ENCODE results near the gene RTN4R.

Gene RTN4R

DNA sequence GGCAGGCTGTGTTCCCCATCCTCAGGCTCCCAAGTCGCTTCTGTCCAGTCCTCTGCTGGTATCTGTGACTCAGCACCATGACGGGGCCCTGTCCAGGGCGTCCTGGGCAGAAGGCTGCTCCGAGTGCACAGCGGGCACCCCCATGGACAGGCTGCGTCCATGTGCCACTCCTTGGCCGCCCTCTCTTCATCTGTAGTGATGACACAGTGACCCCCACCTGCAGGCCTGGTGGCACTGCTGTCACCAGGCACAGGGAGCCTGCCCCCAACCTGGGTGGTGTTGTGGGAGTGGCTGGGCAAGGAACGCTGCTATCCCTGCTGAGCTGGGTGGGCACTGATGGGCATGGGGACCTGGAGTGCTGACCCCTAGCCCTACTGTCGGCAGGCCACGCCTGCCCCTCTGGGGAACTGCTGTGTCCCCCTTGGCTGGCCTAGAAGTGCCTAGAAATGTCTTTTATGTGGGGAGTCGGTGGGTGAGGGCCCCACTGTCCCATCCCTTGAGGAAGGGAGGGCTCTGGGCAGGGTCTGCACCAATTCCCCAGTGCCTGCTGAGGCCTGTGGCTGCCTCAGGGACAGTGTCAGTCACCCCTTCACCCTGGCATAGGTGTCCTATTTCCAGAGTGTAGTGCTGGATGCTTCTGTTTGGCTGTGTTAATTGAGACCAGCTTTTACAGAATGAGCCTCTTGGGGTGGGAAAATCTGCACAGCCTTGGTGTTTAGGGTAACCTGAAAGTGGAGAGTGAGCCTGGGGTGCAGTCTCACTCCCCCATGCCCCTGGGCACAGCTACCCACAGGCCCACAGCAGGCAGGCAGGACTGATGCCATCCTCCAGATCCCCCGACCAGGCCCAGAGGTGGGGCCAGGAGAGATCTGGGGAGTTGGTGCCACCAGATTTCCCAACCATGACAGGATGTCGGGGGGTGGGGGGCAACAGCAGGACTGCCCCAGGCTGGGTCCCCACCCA lies 34.5 kb downstream of the RTN4R start:
- no peak overlapping the region for H3K27ac ChIP-seq (ENCODE audit: low read depth, low read length)
- no peaks in the 10 kb centered on the region for H3K27me3 ChIP-seq (ENCODE audit: control insufficient read depth, insufficient read depth, low read length)
- H3K4me3 ChIP-seq (ENCODE audit: low read length), result no peak overlapping the region
- no peaks in the 10 kb centered on the region for H3K36me3 ChIP-seq (ENCODE audit: control insufficient read depth, insufficient read depth, low read length)
- no peak overlapping the region for H3K9ac ChIP-seq (ENCODE audit: low read length)
- no peaks in the 10 kb centered on the region for H3K4me1 ChIP-seq (ENCODE audit: control insufficient read depth, insufficient read depth, low read length)

DNA sequence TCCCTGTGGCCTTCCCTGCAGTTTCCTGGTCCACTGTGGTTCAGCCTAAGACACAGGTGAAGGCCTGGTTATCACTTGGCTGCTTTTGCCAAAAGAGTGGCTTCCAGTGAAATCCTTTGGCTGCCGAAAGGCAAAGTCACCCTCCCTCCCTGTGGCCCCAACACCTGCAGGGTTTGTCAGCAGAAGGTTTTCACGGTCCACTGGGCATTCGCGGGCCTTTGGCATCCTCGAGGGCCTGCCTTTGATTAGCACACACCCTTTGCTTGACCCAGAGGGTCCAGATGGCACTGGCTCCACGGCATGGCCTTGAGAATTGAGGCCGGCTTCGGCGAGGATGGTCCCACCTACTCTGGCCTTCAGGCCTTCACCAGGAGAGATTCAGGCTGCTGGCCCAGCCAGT lies 35.3 kb downstream of the RTN4R start:
- no peak overlapping the region for H3K4me3 ChIP-seq (ENCODE audit: low read length)
- no peaks in the 10 kb centered on the region for H3K4me1 ChIP-seq (ENCODE audit: control insufficient read depth, insufficient read depth, low read length)
- H3K27me3 ChIP-seq (ENCODE audit: control insufficient read depth, insufficient read depth, low read length), result no peaks in the 10 kb centered on the region
- no peaks in the 10 kb centered on the region for H3K36me3 ChIP-seq (ENCODE audit: control insufficient read depth, insufficient read depth, low read length)
- H3K9ac ChIP-seq (ENCODE audit: low read length), result no peak overlapping the region
- H3K27ac ChIP-seq (ENCODE audit: low read depth, low read length), result no peak overlapping the region

- Histone ChIP-seq H3K4me1 (ENCODE audit: control insufficient read depth, insufficient read depth, low read length) (no peaks in the 10 kb centered on the region), H3K9ac (ENCODE audit: low read length) (no peak overlapping the region), H3K36me3 (ENCODE audit: control insufficient read depth, insufficient read depth, low read length) (no peaks in the 10 kb centered on the region), H3K27ac (ENCODE audit: low read depth, low read length) (no peak overlapping the region), H3K4me3 (ENCODE audit: low read length) (no peak overlapping the region), H3K27me3 (ENCODE audit: control insufficient read depth, insufficient read depth, low read length) (no peaks in the 10 kb centered on the region)
Observed at GRCh38 chr22:20232237-20232598, 35.9 kb downstream of the RTN4R start.

DNA sequence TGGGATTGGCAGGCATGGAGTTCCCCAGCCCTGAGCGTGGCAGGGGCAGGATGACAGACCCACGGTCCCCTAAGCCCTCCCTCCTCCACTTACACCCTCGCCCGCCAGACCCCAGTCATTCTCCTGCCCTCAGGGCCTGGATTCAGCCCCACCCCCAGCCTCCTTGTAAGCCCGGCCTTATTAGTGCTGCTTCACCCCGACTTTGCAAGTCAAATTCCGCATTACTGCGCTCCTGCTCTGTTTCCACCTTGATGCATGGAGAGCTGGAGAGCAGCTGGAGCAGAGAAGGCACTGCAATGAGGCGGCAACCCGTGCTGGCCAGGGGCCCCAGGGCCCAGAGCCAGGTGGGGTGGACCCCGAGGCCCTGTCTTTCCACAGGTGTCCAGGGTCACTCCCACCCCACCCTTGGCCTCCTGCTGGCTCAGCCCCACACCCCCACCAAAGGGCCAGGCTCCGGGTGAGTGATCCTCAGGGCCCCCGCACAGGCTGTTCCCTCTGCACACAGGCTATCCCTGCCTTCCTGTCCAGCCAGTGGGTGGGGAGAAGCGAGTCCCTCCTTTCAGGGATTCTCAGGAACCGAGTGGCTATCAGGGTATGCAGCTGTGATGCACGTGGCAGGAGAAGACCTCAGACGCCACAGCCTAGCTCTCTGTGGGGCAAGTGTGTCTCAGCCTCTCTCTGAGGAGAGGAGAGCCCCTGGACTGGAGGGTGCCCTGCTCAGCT lies 36.4 kb downstream of the RTN4R start:
- no peaks in the 10 kb centered on the region for H3K36me3 ChIP-seq (ENCODE audit: control insufficient read depth, insufficient read depth, low read length)
- no peak overlapping the region for H3K9ac ChIP-seq (ENCODE audit: low read length)
- H3K4me3 ChIP-seq (ENCODE audit: low read length), result no peak overlapping the region
- H3K4me1 ChIP-seq (ENCODE audit: control insufficient read depth, insufficient read depth, low read length), result no peaks in the 10 kb centered on the region
- no peak overlapping the region for H3K27ac ChIP-seq (ENCODE audit: low read depth, low read length)
- H3K27me3 ChIP-seq (ENCODE audit: control insufficient read depth, insufficient read depth, low read length), result no peaks in the 10 kb centered on the region

GRCh38 chr22:20230777-20231420 lies 37.2 kb downstream of the RTN4R start:
- Histone ChIP-seq H3K9ac (ENCODE audit: low read length) (no peak overlapping the region), H3K27me3 (ENCODE audit: control insufficient read depth, insufficient read depth, low read length) (no peaks in the 10 kb centered on the region), H3K27ac (ENCODE audit: low read depth, low read length) (no peak overlapping the region), H3K4me1 (ENCODE audit: control insufficient read depth, insufficient read depth, low read length) (no peaks in the 10 kb centered on the region), H3K36me3 (ENCODE audit: control insufficient read depth, insufficient read depth, low read length) (no peaks in the 10 kb centered on the region), H3K4me3 (ENCODE audit: low read length) (no peak overlapping the region)

DNA sequence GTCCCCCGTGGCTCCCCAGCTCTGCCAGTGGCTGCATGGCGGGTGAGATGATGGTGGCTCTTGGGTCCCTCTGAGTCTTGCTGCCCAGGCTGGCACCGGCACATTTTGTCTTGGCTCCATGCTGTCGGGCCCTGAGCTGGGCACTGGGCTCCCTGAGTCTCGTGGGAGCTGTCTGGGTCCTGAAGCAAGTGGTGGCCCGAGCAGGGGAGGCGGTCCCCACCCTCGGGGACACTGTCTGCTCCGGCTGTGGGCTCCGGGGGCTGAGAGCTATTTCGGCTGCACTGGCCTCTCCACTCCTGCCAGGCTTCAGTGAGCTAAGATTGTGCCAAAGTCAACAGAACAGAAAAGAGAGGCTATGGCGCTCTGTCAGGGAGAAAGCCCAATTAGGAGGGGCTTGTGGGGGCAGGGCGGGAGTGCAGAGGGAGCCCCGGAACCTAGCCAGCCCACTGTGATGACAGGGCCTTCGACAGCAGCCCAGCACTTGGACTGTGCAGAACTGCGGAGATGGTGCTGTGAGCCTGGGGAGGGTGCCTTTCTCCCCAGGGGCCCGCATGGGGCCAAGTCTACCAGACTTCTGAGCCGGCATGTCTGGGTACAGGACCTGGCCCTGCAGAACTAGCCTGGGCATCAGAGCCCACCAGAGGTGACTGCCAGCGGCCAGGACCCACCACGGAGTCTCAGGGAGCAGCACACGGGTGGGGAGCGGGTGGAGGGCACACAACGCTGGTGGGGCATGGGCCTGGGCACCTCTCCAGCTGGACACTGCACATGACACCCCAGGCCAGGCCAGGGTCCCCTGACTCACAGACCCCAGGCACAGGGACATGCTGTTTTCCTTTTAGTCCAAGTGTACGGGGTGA lies 38.0 kb downstream of the RTN4R start:
- Histone ChIP-seq H3K27me3 (ENCODE audit: control insufficient read depth, insufficient read depth, low read length) (no peaks in the 10 kb centered on the region), H3K4me3 (ENCODE audit: low read length) (no peak overlapping the region), H3K27ac (ENCODE audit: low read depth, low read length) (no peak overlapping the region), H3K9ac (ENCODE audit: low read length) (no peak overlapping the region), H3K4me1 (ENCODE audit: control insufficient read depth, insufficient read depth, low read length) (no peaks in the 10 kb centered on the region), H3K36me3 (ENCODE audit: control insufficient read depth, insufficient read depth, low read length) (no peaks in the 10 kb centered on the region)

GRCh38 chr22:20228939-20229272 lies 39.2 kb downstream of the RTN4R start:
- Histone ChIP-seq H3K27ac (ENCODE audit: low read depth, low read length) (no peak overlapping the region), H3K36me3 (ENCODE audit: control insufficient read depth, insufficient read depth, low read length) (no peaks in the 10 kb centered on the region), H3K4me3 (ENCODE audit: low read length) (no peak overlapping the region), H3K4me1 (ENCODE audit: control insufficient read depth, insufficient read depth, low read length) (no peaks in the 10 kb centered on the region), H3K9ac (ENCODE audit: low read length) (no peak overlapping the region), H3K27me3 (ENCODE audit: control insufficient read depth, insufficient read depth, low read length) (no peaks in the 10 kb centered on the region)

DNA sequence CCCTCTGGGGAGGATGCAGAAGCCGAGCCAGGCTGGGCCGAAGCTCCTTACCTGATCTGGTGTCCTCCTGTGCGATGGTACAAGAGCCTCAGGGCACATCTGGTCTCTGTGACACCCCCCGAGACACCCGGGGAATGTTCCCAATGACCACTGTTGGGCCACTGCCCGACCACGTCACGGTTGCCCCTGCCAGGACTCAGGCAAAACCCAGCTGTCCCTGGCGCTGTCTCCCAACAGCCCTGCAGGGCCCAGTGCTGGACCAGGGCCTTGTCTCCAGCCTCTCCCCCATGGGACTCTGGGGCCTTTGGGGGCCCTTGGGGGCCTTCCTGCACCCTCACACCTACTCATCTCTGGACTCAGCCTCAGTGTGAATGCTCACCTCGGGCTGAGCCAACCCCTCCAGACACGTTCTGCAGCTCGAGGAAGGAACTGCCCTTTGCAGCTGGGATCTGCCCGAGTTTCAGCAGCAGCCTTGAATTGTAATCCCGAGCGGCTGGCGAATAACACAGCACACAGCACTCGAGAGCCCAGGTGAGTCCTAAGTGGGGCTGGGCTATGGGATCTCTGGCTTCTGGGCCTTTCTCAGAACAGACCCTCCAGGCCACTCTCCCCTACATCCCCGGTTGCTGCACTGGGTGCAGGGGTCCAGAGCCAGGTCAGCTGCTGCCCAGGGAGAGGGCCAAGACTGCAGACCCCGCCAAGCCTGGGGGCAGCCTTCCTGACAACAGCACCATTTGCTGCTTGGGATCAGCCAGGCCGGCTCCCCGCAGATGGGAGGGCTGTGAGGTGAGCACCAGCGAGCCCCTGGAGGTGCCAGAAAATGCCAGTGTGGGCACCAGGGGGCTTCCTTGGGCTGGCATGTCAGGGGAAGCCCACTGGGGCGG lies 39.8 kb downstream of the RTN4R start:
- no peak overlapping the region for H3K27ac ChIP-seq (ENCODE audit: low read depth, low read length)
- no peaks in the 10 kb centered on the region for H3K36me3 ChIP-seq (ENCODE audit: control insufficient read depth, insufficient read depth, low read length)
- H3K4me3 ChIP-seq (ENCODE audit: low read length), result no peak overlapping the region
- H3K9ac ChIP-seq (ENCODE audit: low read length), result no peak overlapping the region
- no peaks in the 10 kb centered on the region for H3K27me3 ChIP-seq (ENCODE audit: control insufficient read depth, insufficient read depth, low read length)
- H3K4me1 ChIP-seq (ENCODE audit: control insufficient read depth, insufficient read depth, low read length), result no peaks in the 10 kb centered on the region

GRCh38 chr22:20227363-20227762 lies 40.8 kb downstream of the RTN4R start:
- H3K27me3 ChIP-seq (ENCODE audit: control insufficient read depth, insufficient read depth, low read length), result no peaks in the 10 kb centered on the region
- no peak overlapping the region for H3K4me3 ChIP-seq (ENCODE audit: low read length)
- no peaks in the 10 kb centered on the region for H3K4me1 ChIP-seq (ENCODE audit: control insufficient read depth, insufficient read depth, low read length)

GRCh38 chr22:20226760-20227350 lies 41.3 kb downstream of the RTN4R start:
- Histone ChIP-seq H3K9ac (ENCODE audit: low read length) (no peak overlapping the region), H3K4me1 (ENCODE audit: control insufficient read depth, insufficient read depth, low read length) (no peaks in the 10 kb centered on the region)

More at GRCh38 chr22:20227363-20227762, 40.8 kb downstream of the RTN4R start:
- H3K36me3 ChIP-seq (ENCODE audit: control insufficient read depth, insufficient read depth, low read length), result no peaks in the 10 kb centered on the region
- no peak overlapping the region for H3K9ac ChIP-seq (ENCODE audit: low read length)
- no peak overlapping the region for H3K27ac ChIP-seq (ENCODE audit: low read depth, low read length)

GRCh38 chr22:20226077-20226716 lies 41.9 kb downstream of the RTN4R start:
- Histone ChIP-seq H3K4me1 (ENCODE audit: control insufficient read depth, insufficient read depth, low read length) (no peaks in the 10 kb centered on the region), H3K36me3 (ENCODE audit: control insufficient read depth, insufficient read depth, low read length) (no peaks in the 10 kb centered on the region), H3K9ac (ENCODE audit: low read length) (no peak overlapping the region), H3K27ac (ENCODE audit: low read depth, low read length) (no peak overlapping the region), H3K27me3 (ENCODE audit: control insufficient read depth, insufficient read depth, low read length) (no peaks in the 10 kb centered on the region), H3K4me3 (ENCODE audit: low read length) (no peak overlapping the region)

More at GRCh38 chr22:20226760-20227350, 41.3 kb downstream of the RTN4R start:
- no peaks in the 10 kb centered on the region for H3K27me3 ChIP-seq (ENCODE audit: control insufficient read depth, insufficient read depth, low read length)
- H3K36me3 ChIP-seq (ENCODE audit: control insufficient read depth, insufficient read depth, low read length), result no peaks in the 10 kb centered on the region
- no peak overlapping the region for H3K27ac ChIP-seq (ENCODE audit: low read depth, low read length)
- no peak overlapping the region for H3K4me3 ChIP-seq (ENCODE audit: low read length)

Measured in rectal smooth muscle tissue (tissue), 1 donor.